ENCODE results near the gene HLA-DQA1. TPM values are rescaled to one million over a fixed set of nuclear protein-coding genes. Genes with fewer than 3 reads are reported as not detected.
"Not testable (repeated sequence)": the region's sequence is repeated elsewhere in the genome, so short reads cannot be mapped to it uniquely, and the experiment has no call there.

HLA-DQA1 gene
- total RNA-seq (10 to 100 TPM in 3 of 5 donors, 1 to 10 TPM in 2; 6.9 to 25.8 (median 10.8) TPM), total RNA-seq (1.5 to 43.3 (median 15.3) reads per million in 29 experiments)
- total RNA-seq (2013): 8.5 TPM

DNA sequence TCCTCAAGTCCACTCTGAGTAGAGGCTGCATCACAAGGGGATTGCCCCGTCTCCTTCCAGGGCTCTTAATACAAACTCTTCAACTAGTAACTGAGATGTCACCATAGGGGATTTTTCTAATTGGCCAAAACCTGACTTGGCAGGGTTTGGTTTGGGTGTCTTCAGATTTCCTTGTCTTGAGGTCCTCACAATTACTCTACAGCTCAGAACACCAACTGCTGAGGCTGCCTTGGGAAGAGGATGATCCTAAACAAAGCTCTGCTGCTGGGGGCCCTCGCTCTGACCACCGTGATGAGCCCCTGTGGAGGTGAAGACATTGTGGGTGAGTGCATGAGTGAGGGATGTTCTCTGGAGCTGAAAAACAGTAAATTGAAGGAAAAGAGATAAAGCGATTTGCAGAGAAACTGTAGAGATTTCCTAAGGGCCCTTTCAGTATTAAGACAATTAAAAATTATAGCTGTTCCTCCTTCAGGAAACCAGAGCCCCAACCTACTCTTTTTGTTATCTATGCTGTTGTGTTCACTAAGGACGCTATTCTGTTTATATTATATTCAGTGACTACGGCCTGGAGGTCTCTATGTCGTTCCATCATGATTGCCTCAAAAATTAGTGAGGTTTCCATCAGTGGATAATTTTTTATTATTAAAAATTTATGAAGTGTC is at the start of gene HLA-DQA1:
TSS of gene HLA-DQA1 (plus strand) at position 188 of the 662 bp plus-strand sequence. CDS start at position 241, 53 bp downstream.
- peak in 4 of 35 experiments; percentile 4 to 60 (median 13) for DNase-seq
- H3K4me3 Mint-ChIP-seq: peak within 1 kb of the TSS; percentile 8 to 77 (median 38)
- CTCF ChIA-PET: interaction anchor here in 1 of 2 donors (0.6 kb wide), 1 partner anchor 55 kb away, joined by 3 read pairs; no protein-coding TSS in a partner anchor

DNA sequence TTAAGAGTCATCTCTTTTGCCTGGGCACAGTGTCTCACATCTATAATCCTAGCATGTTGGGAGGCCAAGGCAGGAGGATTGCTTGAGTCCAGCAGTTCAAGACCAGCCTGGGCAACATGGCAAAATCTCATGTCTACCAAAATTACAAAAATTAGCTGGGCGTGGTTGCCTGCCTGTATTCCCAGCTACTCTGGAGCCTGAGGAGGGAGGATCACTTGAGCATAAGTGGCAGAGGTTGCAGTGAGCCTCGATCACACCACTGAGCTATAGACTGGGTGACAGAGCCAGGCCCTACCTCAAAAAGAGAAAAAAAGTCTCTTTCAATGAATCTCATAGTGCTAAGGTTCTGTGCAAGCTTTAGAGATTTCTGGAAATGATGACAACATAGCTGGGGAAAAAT is 49.0 kb upstream of the HLA-DQA1 start:
- Mint-ChIP-seq H3K27ac (no peak overlapping the region), H3K9me3 (no peaks in the 10 kb centered on the region), H3K4me1 (peaks cover 7 to 40% (median 22%) of the 10 kb centered on the region in 3 donors), H3K27me3 (no peaks in the 10 kb centered on the region), H3K36me3 (no peaks in the 10 kb centered on the region), H3K4me3 (peak overlapping the region; percentile 41 to 60 (median 59))
- no peaks in the 10 kb centered on the region for H3K9me3 ChIP-seq
- ChIA-PET POLR2A (no interaction called here), CTCF (no interaction called here)
- DNase-seq (no peak), ATAC-seq (replicated peaks in 1 of 4) (no peak)
- H3K36me3 ChIP-seq (ENCODE audit: control insufficient read depth in 2 of 2, extremely low read depth in 1 of 2, insufficient read depth in 1 of 2, low read length in 1 of 2): no peaks in the 10 kb centered on the region
- no peak overlapping the region for H3K27ac ChIP-seq (ENCODE audit: low read length)
- H3K4me1 ChIP-seq (ENCODE audit: control insufficient read depth in 1 of 2, extremely low read depth in 1 of 2, insufficient read depth in 2 of 2, low read length in 2 of 2): peaks cover 0 to 3% of the 10 kb centered on the region in 2 experiments
- H3K4me3 ChIP-seq (ENCODE audit: control insufficient read depth in 1 of 2, extremely low read depth in 1 of 2, low read length in 1 of 2): no peak overlapping the region
- H3K27me3 ChIP-seq (replicated peaks in 1 of 2; ENCODE audit: control insufficient read depth in 2 of 2, extremely low read depth in 1 of 2, insufficient read depth in 2 of 2, low read length in 1 of 2): no peaks in the 10 kb centered on the region
- no CpG with 5 or more reads among the region's 2 CpGs for WGBS (ENCODE audit: insufficient coverage)

More for the DNA sequence above, at the start of gene HLA-DQA1:
- Histone ChIP-seq H3K27me3 (replicated peaks in 1 of 2; ENCODE audit: control insufficient read depth in 2 of 2, extremely low read depth in 1 of 2, insufficient read depth in 2 of 2, low read length in 1 of 2) (no peaks in the 10 kb centered on the region), H3K4me1 (ENCODE audit: control insufficient read depth in 1 of 2, extremely low read depth in 1 of 2, insufficient read depth in 2 of 2, low read length in 2 of 2) (peaks cover 0 to 3% of the 10 kb centered on the region in 2 experiments), H3K4me3 (ENCODE audit: control insufficient read depth in 1 of 2, extremely low read depth in 1 of 2, low read length in 1 of 2) (no peak within 1 kb of the TSS), H3K36me3 (ENCODE audit: control insufficient read depth in 2 of 2, extremely low read depth in 1 of 2, insufficient read depth in 1 of 2, low read length in 1 of 2) (no peaks in the 10 kb centered on the region), H3K9me3 (no peaks in the 10 kb centered on the region), H3K27ac (ENCODE audit: low read length) (no peak within 1 kb of the TSS)
- 25% methylated on average over 2 of the region's 7 CpGs for WGBS (ENCODE audit: insufficient coverage)
- H3K9me3 Mint-ChIP-seq: no peaks in the 10 kb centered on the region
- H3K36me3 Mint-ChIP-seq: no peaks in the 10 kb centered on the region
- H3K27me3 Mint-ChIP-seq: peaks cover 0 to 6% of the 10 kb centered on the region in 2 donors
- POLR2A ChIA-PET: interaction anchor here in 1 of 2 donors (0.5 to 0.6 kb wide), 2 partner anchors 9 to 10 kb away, joined by 3 read pairs; no protein-coding TSS in a partner anchor
- peak within 1 kb of the TSS in 1 of 2 donors; percentile 83 for H3K27ac Mint-ChIP-seq
- H3K4me1 Mint-ChIP-seq: peaks cover 8 to 46% (median 20%) of the 10 kb centered on the region in 3 donors
- peak in 1 of 4 experiments; percentile 57 for ATAC-seq (replicated peaks in 1 of 4)

DNA sequence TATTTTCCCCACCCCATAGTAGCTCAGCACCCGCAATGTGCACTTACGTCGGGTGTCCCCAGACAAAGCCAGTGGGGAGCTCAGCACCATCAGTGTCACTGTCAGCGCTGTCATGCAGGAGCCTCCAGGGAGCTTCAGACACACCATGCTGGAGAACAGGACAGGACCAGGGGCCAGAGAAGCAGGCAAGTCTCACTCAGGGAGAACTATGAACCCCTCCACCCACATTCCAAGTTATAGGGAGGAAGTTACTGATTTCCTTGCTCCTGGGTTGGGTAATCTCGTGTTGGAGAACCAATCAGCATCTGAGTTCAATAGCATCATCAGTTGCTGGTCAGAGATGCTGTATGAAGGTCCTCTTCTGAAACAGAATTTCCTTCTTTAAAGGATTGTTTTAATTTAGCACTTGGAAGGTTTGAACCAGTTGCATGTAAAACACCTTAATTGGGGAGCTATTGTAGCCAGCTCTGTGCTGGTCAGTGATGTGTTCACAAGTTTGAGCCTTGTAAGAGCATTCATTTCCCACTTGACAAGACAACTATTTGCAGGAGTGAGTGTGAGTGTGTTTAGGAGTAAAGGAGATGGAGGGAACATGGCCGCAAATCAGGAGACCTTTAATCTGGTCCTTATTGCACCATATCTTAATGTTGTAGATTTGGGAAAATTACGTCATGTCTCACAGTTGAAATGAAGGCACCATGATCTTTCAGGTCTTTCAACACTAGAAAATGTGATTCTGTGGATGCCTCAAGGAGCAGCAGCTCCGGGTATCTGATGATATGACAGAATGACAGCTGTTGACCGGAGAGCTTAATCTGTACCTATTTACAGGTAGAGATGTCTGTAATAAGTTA is 47.4 kb upstream of the HLA-DQA1 start, which contains the start of gene HLA-DRB1:
TSS of gene HLA-DRB1 (minus strand) at position 253 of the 854 bp plus-strand sequence. CDS start at position 147, 106 bp downstream.
- Histone ChIP-seq H3K27me3 (replicated peaks in 1 of 2; ENCODE audit: control insufficient read depth in 2 of 2, extremely low read depth in 1 of 2, insufficient read depth in 2 of 2, low read length in 1 of 2) (no peaks in the 10 kb centered on the region), H3K36me3 (ENCODE audit: control insufficient read depth in 2 of 2, extremely low read depth in 1 of 2, insufficient read depth in 1 of 2, low read length in 1 of 2) (no peaks in the 10 kb centered on the region), H3K9me3 (no peaks in the 10 kb centered on the region), H3K4me3 (ENCODE audit: control insufficient read depth in 1 of 2, extremely low read depth in 1 of 2, low read length in 1 of 2) (peak within 1 kb of the TSS in 1 of 2 donors; percentile 41), H3K27ac (ENCODE audit: low read length) (no peak within 1 kb of the TSS), H3K4me1 (ENCODE audit: control insufficient read depth in 1 of 2, extremely low read depth in 1 of 2, insufficient read depth in 2 of 2, low read length in 2 of 2) (no peaks in the 10 kb centered on the region)
- H3K27ac Mint-ChIP-seq: peak within 1 kb of the TSS in 1 of 2 donors; percentile 82
- 33% methylated on average over 2 of the region's 9 CpGs for WGBS (ENCODE audit: insufficient coverage)
- H3K4me3 Mint-ChIP-seq: peak within 1 kb of the TSS; percentile 58 to 78 (median 59)
- no peaks in the 10 kb centered on the region for H3K36me3 Mint-ChIP-seq
- ATAC-seq (replicated peaks in 1 of 4) (peak; percentile 77 to 97 (median 89)), DNase-seq (peak in 11 of 35 experiments; percentile 0 to 49 (median 6))
- ChIA-PET CTCF (no interaction called here), POLR2A (no interaction called here)
- H3K4me1 Mint-ChIP-seq: peaks cover 6 to 33% (median 7%) of the 10 kb centered on the region in 3 donors
- H3K27me3 Mint-ChIP-seq: no peaks in the 10 kb centered on the region
- no peaks in the 10 kb centered on the region for H3K9me3 Mint-ChIP-seq

DNA sequence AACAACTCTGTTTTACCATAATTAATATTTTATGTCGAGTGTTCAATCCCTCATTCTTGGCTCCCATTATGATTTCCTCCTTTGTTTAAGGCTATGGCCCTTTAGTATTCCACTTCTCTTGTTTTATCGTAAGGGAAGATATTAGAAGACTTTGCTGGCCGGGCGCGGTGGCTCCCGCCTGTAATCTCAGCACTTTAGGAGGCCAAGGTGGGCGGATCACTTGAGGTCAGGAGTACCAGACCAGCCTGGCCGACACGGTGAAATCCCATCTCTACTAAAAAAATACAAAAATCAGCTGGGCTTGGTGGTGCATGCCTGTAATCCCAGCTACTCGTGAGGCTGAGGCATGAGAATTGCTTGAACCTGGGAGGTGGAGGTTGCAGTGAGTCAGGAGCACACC is 46.5 kb upstream of the HLA-DQA1 start:
- H3K36me3 Mint-ChIP-seq; H3K36me3 ChIP-seq (ENCODE audit: control insufficient read depth in 2 of 2, extremely low read depth in 1 of 2, insufficient read depth in 1 of 2, low read length in 1 of 2); ATAC-seq (replicated peaks in 1 of 4); CTCF ChIA-PET; H3K4me3 Mint-ChIP-seq; DNase-seq; H3K27ac ChIP-seq (ENCODE audit: low read length); H3K4me3 ChIP-seq (ENCODE audit: control insufficient read depth in 1 of 2, extremely low read depth in 1 of 2, low read length in 1 of 2); H3K27me3 ChIP-seq (replicated peaks in 1 of 2; ENCODE audit: control insufficient read depth in 2 of 2, extremely low read depth in 1 of 2, insufficient read depth in 2 of 2, low read length in 1 of 2); H3K27ac Mint-ChIP-seq; H3K27me3 Mint-ChIP-seq; H3K9me3 Mint-ChIP-seq; H3K9me3 ChIP-seq; H3K4me1 ChIP-seq (ENCODE audit: control insufficient read depth in 1 of 2, extremely low read depth in 1 of 2, insufficient read depth in 2 of 2, low read length in 2 of 2): not testable (repeated sequence)
- POLR2A ChIA-PET: interaction anchor here in 1 of 2 donors (0.6 kb wide), 1 partner anchor 35 kb away, joined by 4 read pairs; no protein-coding TSS in a partner anchor
- WGBS (ENCODE audit: insufficient coverage): no CpG with 5 or more reads among the region's 10 CpGs
- H3K4me1 Mint-ChIP-seq: peaks cover 5 to 29% (median 7%) of the 10 kb centered on the region in 3 donors

DNA sequence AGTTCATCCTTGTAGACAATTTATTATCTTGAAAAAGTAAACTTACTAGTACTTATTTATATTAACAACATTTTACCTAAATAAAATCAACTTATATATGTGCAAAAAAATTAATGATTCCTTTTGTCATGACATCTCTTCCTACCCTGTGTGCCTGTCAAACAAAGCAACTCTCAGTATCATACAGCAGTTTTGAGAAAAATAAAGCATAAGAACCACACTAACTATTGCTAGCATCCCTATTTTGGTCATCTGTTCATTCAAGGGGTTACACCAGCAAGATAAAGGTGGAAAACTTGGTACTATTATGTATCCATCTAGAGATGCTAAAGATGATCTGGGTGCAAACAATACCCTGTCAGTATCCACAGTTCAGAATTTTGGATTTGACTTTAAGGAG is 40.2 kb upstream of the HLA-DQA1 start:
- ChIA-PET POLR2A (no interaction called here), CTCF (no interaction called here)
- Mint-ChIP-seq H3K4me1 (peaks cover 0 to 2% (median 0%) of the 10 kb centered on the region in 3 donors), H3K36me3 (peaks cover 3% of the 10 kb centered on the region), H3K27me3 (no peaks in the 10 kb centered on the region), H3K27ac (no peak overlapping the region), H3K4me3 (no peak overlapping the region), H3K9me3 (no peaks in the 10 kb centered on the region)
- H3K9me3 ChIP-seq: no peaks in the 10 kb centered on the region
- ATAC-seq (replicated peaks in 1 of 4) (no peak), DNase-seq (no peak)
- no peak overlapping the region for H3K27ac ChIP-seq (ENCODE audit: low read length)
- H3K4me1 ChIP-seq (ENCODE audit: control insufficient read depth in 1 of 2, extremely low read depth in 1 of 2, insufficient read depth in 2 of 2, low read length in 2 of 2): no peaks in the 10 kb centered on the region
- H3K27me3 ChIP-seq (replicated peaks in 1 of 2; ENCODE audit: control insufficient read depth in 2 of 2, extremely low read depth in 1 of 2, insufficient read depth in 2 of 2, low read length in 1 of 2): no peaks in the 10 kb centered on the region
- H3K36me3 ChIP-seq (ENCODE audit: control insufficient read depth in 2 of 2, extremely low read depth in 1 of 2, insufficient read depth in 1 of 2, low read length in 1 of 2): no peaks in the 10 kb centered on the region
- H3K4me3 ChIP-seq (ENCODE audit: control insufficient read depth in 1 of 2, extremely low read depth in 1 of 2, low read length in 1 of 2): no peak overlapping the region

DNA sequence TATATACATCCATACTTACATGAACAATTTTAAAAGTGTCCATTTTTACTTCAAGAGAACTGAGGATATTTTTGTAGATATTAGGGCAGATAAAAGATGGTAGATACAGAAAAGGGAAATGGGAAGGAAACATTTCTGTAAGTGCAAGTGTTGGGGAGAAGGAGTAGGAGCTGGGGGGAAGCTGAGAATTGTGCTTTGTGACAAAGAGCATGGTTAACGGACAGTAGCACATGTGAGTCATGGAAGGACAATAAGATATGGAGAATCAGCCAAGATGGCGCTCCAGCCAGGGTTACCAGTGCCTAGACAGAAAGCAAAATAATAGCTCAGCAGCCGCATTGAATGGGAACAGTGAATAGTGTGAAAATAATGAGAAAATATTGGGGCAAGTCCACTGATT is 34.8 kb upstream of the HLA-DQA1 start:
- H3K4me1 Mint-ChIP-seq: peaks cover 13 to 24% (median 18%) of the 10 kb centered on the region in 3 donors
- POLR2A ChIA-PET: no interaction called here
- no peaks in the 10 kb centered on the region for H3K27me3 Mint-ChIP-seq
- H3K36me3 Mint-ChIP-seq: peaks cover 3% of the 10 kb centered on the region
- H3K27ac Mint-ChIP-seq: peak overlapping the region; percentile 40 to 42
- DNase-seq (no peak), ATAC-seq (replicated peaks in 1 of 4) (no peak)
- no peaks in the 10 kb centered on the region for H3K36me3 ChIP-seq (ENCODE audit: control insufficient read depth in 2 of 2, extremely low read depth in 1 of 2, insufficient read depth in 1 of 2, low read length in 1 of 2)
- H3K4me3 Mint-ChIP-seq: no peak overlapping the region
- no peak overlapping the region for H3K4me3 ChIP-seq (ENCODE audit: control insufficient read depth in 1 of 2, extremely low read depth in 1 of 2, low read length in 1 of 2)
- no peak overlapping the region for H3K27ac ChIP-seq (ENCODE audit: low read length)
- H3K27me3 ChIP-seq (replicated peaks in 1 of 2; ENCODE audit: control insufficient read depth in 2 of 2, extremely low read depth in 1 of 2, insufficient read depth in 2 of 2, low read length in 1 of 2): no peaks in the 10 kb centered on the region
- H3K9me3 Mint-ChIP-seq: peaks cover 0 to 5% (median 2%) of the 10 kb centered on the region in 3 donors
- 50% methylated on average over 2 of the region's 3 CpGs for WGBS (ENCODE audit: insufficient coverage)
- no peaks in the 10 kb centered on the region for H3K9me3 ChIP-seq
- CTCF ChIA-PET: no interaction called here
- peaks cover 0 to 9% of the 10 kb centered on the region in 2 experiments for H3K4me1 ChIP-seq (ENCODE audit: control insufficient read depth in 1 of 2, extremely low read depth in 1 of 2, insufficient read depth in 2 of 2, low read length in 2 of 2)
